HG03196 (cell line): ENCODE results near the gene MIX23.

Source experiments
- ATAC-seq: cut with Tn5 transposase; IDR thresholded peaks from one replicate; pipeline ENCODE4 v1.9.1; 2021; ENCODE audit not compliant: unreplicated experiment

MIX23 gene

GRCh38 chr3:122382888-122383666, at the start of gene MIX23:
Gene MIX23, minus strand, starts transcription at chr3:122383231. Its CDS starts 7 bp downstream, at chr3:122383224.
- peak; percentile 44 for ATAC-seq

DNA sequence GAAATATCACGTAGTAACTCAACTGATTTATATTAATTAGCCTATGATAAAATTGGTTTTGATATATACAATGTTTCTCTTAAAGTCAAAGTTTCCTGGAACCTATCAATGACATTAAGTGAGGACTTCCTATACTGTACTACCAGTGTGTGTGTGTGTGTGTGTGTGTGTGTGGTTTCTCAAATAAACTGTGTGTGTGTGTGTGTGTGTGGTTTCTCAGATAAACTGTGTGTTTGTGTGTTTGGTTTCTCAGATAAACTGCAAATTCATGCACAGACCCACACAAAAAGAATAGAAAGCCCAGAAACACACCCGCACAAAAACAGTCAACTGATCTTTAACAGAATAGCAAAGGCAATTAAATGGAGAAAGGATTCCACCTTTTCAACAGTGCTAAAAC, 47.3 kb upstream of the MIX23 start:
- ATAC-seq, result no peak

GRCh38 chr3:122427857-122428471, 44.9 kb upstream of the MIX23 start:
- ATAC-seq, result no peak

- no peak for ATAC-seq
These were observed 38.8 kb upstream of the MIX23 start for GRCh38 chr3:122421836-122422235.

DNA sequence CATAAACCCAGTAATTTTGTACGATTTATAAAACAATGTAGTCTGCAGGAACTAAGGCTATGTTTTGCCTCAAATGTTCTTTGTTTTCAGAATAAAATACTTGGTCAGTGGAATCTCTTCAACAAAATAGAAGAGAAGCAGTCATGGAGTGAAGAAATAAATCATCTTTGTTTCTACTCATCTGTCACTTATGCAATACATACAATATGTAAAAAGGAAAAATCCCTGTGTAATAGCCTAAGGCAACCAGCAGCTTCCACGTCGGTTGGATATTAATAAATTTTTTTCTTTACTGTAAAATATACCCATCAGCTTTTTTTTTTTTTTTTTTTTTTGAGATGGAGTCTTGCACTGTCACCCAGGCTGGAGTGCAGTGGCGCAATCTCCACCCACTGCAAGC, 38.1 kb upstream of the MIX23 start:
- no peak for ATAC-seq

DNA sequence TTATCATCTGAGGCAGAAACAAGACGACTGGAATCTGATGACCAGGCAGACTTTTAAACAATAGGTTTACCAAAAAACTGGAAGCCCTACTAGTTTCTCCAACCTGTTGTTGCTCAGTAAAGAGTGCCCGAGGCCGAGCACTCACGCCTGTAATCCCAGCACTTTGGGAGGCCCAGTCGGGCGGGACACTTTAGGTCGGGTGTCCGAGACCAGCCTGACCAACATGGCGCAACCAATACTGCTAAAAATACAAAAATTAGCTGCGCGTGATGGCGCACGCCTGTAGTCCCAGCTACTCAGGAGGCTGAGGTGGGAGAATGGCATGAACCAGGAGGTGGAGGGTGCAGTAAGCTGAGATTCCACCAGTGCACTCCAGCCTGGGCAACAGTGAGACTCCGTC, 33.9 kb upstream of the MIX23 start:
- no peak for ATAC-seq

DNA sequence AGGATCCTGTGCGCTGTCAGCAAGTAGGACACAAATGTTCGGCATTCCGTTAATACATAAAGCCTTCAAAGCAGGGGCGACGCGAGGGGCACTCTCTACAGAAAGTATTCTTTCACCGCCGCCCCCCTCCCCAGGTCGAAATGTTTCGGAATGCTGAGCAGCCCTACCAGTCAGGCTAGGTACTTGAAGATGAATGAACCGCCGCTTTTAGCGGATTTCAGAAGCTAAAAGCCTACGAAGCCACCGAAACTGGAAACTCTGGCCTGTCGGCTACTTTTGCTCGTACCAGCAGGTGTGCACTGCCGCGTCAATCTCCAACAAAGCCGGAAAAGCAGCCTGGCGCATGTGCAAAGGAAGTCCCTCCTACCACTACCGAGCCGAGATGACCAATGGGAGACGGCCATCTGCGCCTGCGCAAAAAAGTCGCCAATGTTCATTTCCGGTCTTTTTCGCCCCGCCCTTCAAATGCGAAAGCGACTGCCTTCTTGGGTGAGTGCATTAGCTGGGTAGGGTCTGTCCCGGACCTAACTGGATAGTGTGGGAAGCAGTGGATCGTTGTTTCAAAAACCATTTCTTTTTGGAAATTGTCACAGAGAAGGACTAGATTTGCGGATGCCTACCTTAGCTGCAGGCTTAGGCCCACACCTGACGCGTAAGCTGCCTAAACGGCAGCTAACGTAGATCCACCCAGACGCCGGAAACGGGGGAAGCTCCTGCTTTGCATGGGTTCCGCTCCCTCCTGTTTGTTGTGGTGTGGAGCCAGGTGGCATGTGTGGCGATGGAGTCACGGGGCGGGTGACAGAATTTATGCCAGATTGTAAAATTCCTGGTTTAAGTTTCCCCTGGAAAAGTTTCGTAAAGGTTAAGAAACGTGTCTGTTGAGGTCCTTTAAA, 33.0 kb upstream of the MIX23 start, which contains the start of gene WDR5B:
WDR5B (minus strand) TSS at position 301 of the 893 bp plus-strand sequence. CDS start 534 bp downstream, outside the sequence.
- peak; percentile 84 for ATAC-seq

DNA sequence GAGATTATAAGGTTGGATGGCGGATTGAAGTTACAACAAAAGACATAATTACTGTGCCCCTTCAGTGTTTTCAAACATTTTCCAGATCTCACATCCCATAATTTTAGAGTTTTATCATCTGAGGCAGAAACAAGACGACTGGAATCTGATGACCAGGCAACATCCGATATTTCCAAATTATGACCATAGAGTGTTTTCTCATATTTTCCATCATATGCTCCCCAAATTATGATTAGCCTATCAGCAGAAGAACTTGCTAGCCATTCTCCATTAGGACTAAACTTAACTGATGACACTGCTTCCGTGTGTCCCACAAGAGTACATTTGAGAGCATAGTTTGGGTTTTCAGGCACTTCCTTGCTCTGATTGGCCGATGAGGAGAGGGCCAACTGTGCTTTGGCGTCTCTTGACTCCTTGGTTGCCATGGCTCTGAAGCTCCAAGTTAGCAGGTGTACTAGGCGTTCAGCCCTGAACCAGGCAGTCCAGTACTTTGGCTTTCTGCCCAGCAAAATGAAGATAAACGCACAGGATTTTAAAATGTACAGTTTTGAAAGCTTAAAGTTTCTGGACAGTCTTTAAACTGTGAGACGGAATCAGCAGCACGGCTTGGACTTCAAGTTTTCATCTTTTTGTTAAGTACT, 32.2 kb upstream of the MIX23 start:
- ATAC-seq, result peak; percentile 41

GRCh38 chr3:122414391-122414790, 31.4 kb upstream of the MIX23 start:
- no peak for ATAC-seq

DNA sequence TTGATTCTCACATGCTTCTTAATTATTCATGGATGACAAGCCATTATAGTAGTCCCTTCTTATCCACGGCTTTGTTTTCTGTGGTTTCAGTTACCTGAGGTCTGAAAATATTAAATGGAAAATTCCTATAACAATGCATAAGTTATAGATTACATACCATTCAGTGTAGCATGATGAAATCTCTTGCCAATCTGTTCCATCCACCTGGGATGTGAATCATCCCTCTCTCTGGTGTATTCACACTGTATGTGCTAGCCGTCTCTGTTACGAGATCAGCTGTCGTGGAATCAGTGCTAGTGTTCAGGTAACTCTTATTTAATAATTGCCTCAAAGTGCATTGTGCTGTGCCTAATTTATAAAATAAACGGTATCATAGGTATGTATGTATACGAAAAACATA, 27.6 kb upstream of the MIX23 start:
- no peak for ATAC-seq

DNA sequence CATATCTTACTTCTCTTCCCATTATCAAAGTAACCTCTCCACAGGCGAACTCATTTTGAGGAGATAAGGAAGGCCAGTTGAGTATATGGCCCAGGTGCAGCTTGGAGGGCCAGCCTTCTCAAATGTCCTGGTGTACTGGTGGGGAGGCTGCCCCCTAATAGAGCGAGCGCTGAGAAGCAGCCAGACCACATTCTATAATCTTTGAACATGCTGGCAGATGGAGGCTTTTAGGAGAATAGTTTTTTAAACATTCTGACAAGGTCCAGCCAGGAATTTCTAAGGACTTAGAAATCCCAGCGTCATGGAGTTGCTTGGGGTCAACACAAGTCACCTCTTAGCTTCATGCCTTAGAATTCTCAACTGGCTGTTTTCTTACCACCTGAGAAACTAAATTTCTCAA, 27.1 kb upstream of the MIX23 start:
- ATAC-seq, result no peak

DNA sequence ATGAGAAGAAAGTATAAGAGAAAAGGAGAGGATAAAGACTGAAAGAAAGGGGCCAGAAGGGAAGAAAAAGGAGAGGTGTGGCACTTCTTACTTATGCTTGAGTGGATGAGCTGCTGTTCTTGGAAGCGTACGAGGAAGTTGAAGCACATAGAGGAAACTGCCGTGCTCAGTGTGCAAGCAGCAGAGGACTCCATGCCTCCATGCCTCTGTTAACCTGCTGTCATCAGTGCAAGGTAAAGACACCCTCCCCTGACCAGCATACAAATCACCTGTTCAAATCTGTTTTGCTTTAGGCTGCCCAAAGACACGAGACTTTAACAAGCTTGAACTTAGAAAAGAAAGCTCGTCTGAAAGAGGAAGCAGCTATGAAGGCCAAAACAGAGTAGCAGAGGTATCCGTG, 26.4 kb upstream of the MIX23 start:
- ATAC-seq, result no peak

DNA sequence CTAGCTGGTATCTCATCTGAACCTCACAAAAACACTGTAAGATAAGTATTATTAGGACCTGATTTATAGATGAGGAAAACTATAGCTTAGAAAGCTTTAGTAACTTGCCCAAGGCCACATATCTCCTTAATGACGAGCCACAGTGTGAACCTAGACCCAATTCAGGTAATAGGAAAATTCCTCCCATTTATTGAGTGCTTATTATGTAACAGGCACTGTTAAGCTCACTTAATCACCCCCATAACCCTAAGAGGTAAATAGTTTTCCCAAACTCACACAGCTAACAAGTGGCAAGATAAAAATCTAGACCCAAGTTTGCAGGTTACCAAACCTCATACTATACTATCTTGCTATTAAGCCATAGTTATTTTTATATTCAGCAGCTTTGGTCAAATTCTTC, 24.9 kb upstream of the MIX23 start:
- ATAC-seq, result no peak

GRCh38 chr3:122406198-122406597, 23.2 kb upstream of the MIX23 start:
- ATAC-seq, result no peak

DNA sequence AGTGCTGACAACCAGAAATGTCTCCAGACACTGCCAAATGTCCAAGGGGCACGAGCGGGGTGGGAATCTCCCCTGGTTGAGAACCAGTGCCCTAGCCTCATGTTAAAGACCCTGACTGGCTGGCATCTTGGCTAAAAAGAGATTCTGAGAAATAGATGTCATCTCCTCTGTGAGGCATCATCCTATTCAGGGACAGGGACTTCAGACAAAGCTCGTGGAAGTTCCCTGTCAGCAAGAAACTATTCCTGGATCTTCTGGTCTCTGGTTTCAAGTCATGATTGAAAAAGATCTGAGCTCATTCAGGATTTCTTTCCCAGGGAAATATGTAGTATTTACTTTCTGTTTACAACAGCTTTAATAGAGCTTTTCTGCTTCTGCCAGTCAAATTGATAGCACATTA, 22.0 kb upstream of the MIX23 start:
- no peak for ATAC-seq

DNA sequence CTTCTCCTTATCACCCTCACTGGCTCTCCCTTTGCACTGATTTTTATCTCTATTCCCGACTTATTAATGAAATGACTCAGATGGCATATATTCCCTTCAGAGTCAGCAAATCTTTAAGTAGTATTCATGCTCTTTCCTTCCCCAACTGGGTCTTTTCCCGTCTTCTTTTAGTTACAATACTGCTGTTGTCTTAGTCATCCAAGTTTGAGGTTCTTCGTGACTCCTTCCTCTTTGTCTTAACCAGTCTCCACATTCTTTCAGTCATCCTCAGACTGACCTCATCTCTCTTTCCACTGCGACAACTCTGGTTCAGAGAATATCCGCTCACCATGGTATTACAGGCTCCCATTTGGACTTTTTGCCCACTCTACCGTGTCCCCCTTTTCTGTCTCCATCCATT, 20.5 kb upstream of the MIX23 start:
- ATAC-seq, result no peak

DNA sequence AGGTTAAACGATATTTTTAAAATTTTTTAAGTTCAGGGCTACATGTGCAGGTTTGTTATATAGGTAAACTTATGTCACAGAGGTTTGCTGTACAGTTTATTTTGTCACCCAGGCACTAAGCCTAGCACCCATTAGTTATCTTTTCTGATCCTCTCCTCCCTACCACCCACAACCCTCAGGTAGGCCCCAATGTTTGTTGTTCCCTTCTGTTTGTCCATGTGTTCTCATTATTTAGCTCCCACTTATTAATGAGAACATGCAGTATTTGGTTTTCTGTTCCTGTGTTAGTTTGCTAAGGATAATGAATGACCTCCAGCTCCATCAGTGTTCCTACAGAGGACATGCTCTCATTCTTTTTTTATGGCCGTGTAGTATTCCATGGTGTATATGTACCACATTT, 15.9 kb upstream of the MIX23 start:
- ATAC-seq, result no peak

DNA sequence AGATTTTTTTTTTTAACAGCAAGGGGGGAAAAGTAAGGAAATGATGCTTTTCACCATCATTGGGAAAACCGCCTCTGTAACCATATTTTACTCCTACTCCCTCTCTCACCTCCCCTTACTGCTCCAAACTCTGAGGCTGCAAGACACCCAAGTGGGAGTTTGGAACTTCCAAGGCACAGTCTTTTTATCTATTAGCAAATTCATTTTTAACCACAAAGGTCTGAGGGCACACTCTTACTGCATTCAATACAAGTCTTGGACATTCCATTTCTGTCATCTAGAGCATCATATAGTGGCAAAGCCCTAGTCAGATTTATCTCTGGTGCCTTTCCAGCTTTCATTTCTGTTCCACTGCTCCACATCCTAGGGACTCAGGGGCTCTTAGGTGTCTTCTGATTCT, 14.2 kb upstream of the MIX23 start:
- no peak for ATAC-seq

- ATAC-seq, result no peak
These were observed 13.5 kb upstream of the MIX23 start for GRCh38 chr3:122396511-122396910.

DNA sequence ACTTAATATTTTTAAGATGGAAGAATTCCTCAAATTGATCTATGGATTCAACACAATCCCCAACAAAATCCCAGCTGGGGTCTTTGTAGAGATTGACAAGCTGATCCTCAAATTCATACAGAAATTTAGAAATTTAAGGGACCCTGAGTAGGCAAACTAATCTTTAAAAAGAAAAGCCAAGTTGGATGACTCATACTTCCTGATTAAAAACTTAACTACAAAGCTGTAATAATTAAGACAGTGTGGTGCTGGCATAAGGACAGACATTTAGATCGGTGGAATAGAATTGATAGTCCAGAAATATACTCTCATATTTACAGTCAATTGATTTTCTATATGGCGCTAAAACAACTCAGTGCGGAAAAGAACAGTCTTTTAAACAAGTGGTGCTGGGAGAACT, 12.6 kb upstream of the MIX23 start:
- no peak for ATAC-seq

- no peak for ATAC-seq
These were observed 11.1 kb upstream of the MIX23 start for GRCh38 chr3:122394173-122394572.
